Measurements from ENCODE around the gene KLHL36. TPM values are rescaled to one million over a fixed set of nuclear protein-coding genes. Genes with fewer than 3 reads are reported as not detected.

KLHL36 gene
- total RNA-seq, 1 experiment from 2014 or later = 93.6 TPM

- Mint-ChIP-seq H3K9me3 (ENCODE audit: low read depth, unreplicated experiment) (no peaks in the 10 kb centered on the region), H3K27me3 (ENCODE audit: unreplicated experiment) (peaks cover 52% of the 10 kb centered on the region), H3K4me1 (ENCODE audit: low read depth, unreplicated experiment) (no peaks in the 10 kb centered on the region), H3K4me3 (ENCODE audit: low read depth, unreplicated experiment) (no peak overlapping the region), H3K36me3 (ENCODE audit: insufficient read depth, unreplicated experiment) (no peaks in the 10 kb centered on the region), H3K27ac (ENCODE audit: unreplicated experiment) (no peak overlapping the region)
- intact Hi-C loops (cut with micrococcal nuclease; ENCODE audit: unreplicated experiment) = no loop called here
- TF ChIP-seq CTCF (IDR thresholded peaks at IDR 0.05; ENCODE audit: unreplicated experiment) = no peak
- no peak for DNase-seq
- CTCF ChIA-PET = interaction anchor here (0.6 kb wide), 1 partner anchor 663 kb away, joined by 3 read pairs; no protein-coding TSS in a partner anchor
- no TSS peak for BruUV-seq (replicated peaks)
These were observed 28.9 kb downstream of the KLHL36 start for GRCh38 chr16:84677017-84677803.

GRCh38 chr16:84677849-84678248 is 29.5 kb downstream of the KLHL36 start:
- CTCF ChIA-PET = no interaction called here
- no TSS peak for BruUV-seq (replicated peaks)
- H3K36me3 Mint-ChIP-seq (ENCODE audit: insufficient read depth, unreplicated experiment) = no peaks in the 10 kb centered on the region
- no peak overlapping the region for H3K27ac Mint-ChIP-seq (ENCODE audit: unreplicated experiment)
- peaks cover 58% of the 10 kb centered on the region for H3K27me3 Mint-ChIP-seq (ENCODE audit: unreplicated experiment)
- intact Hi-C loops (cut with micrococcal nuclease; ENCODE audit: unreplicated experiment) = no loop called here
- H3K4me3 Mint-ChIP-seq (ENCODE audit: low read depth, unreplicated experiment) = no peak overlapping the region
- no peak for DNase-seq
- H3K9me3 Mint-ChIP-seq (ENCODE audit: low read depth, unreplicated experiment) = no peaks in the 10 kb centered on the region
- no peaks in the 10 kb centered on the region for H3K4me1 Mint-ChIP-seq (ENCODE audit: low read depth, unreplicated experiment)
- TF ChIP-seq CTCF (IDR thresholded peaks at IDR 0.05; ENCODE audit: unreplicated experiment) = no peak

- no peak overlapping the region for H3K4me3 Mint-ChIP-seq (ENCODE audit: low read depth, unreplicated experiment)
- CTCF ChIA-PET = interaction anchor here (1.2 kb wide), 1 partner anchor 8 kb away, joined by 3 read pairs; no protein-coding TSS in a partner anchor
- no peaks in the 10 kb centered on the region for H3K36me3 Mint-ChIP-seq (ENCODE audit: insufficient read depth, unreplicated experiment)
- H3K27ac Mint-ChIP-seq (ENCODE audit: unreplicated experiment) = no peak overlapping the region
- intact Hi-C loops (cut with micrococcal nuclease; ENCODE audit: unreplicated experiment) = no loop called here
- DNase-seq = no peak
- no peaks in the 10 kb centered on the region for H3K9me3 Mint-ChIP-seq (ENCODE audit: low read depth, unreplicated experiment)
- no peak for TF ChIP-seq CTCF (IDR thresholded peaks at IDR 0.05; ENCODE audit: unreplicated experiment)
- no peaks in the 10 kb centered on the region for H3K4me1 Mint-ChIP-seq (ENCODE audit: low read depth, unreplicated experiment)
- no TSS peak for BruUV-seq (replicated peaks)
- peaks cover 64% of the 10 kb centered on the region for H3K27me3 Mint-ChIP-seq (ENCODE audit: unreplicated experiment)
These were observed 30.2 kb downstream of the KLHL36 start for GRCh38 chr16:84678541-84678940.

GRCh38 chr16:84680165-84680842 is 32.0 kb downstream of the KLHL36 start:
- BruUV-seq (replicated peaks) = no TSS peak
- H3K4me3 Mint-ChIP-seq (ENCODE audit: low read depth, unreplicated experiment) = no peak overlapping the region
- no peaks in the 10 kb centered on the region for H3K9me3 Mint-ChIP-seq (ENCODE audit: low read depth, unreplicated experiment)
- CTCF ChIA-PET = interaction anchor here (0.6 kb wide), 1 partner anchor 194 kb away, joined by 3 read pairs; no protein-coding TSS in a partner anchor
- no peaks in the 10 kb centered on the region for H3K4me1 Mint-ChIP-seq (ENCODE audit: low read depth, unreplicated experiment)
- TF ChIP-seq CTCF (IDR thresholded peaks at IDR 0.05; ENCODE audit: unreplicated experiment) = no peak
- intact Hi-C loops (cut with micrococcal nuclease; ENCODE audit: unreplicated experiment) = no loop called here
- no peak for DNase-seq
- peaks cover 82% of the 10 kb centered on the region for H3K27me3 Mint-ChIP-seq (ENCODE audit: unreplicated experiment)
- no peaks in the 10 kb centered on the region for H3K36me3 Mint-ChIP-seq (ENCODE audit: insufficient read depth, unreplicated experiment)
- H3K27ac Mint-ChIP-seq (ENCODE audit: unreplicated experiment) = no peak overlapping the region

Data from Calu3 (cell line).